HG03432 (cell line): ENCODE data around the gene SMYD3.

Experiments
- ATAC-seq: cut with Tn5 transposase; IDR thresholded peaks from one replicate; pipeline ENCODE4 v1.9.1; 2021; ENCODE audit warnings: mild to moderate bottlenecking, moderate library complexity; ENCODE audit not compliant: unreplicated experiment

The SMYD3 gene

DNA sequence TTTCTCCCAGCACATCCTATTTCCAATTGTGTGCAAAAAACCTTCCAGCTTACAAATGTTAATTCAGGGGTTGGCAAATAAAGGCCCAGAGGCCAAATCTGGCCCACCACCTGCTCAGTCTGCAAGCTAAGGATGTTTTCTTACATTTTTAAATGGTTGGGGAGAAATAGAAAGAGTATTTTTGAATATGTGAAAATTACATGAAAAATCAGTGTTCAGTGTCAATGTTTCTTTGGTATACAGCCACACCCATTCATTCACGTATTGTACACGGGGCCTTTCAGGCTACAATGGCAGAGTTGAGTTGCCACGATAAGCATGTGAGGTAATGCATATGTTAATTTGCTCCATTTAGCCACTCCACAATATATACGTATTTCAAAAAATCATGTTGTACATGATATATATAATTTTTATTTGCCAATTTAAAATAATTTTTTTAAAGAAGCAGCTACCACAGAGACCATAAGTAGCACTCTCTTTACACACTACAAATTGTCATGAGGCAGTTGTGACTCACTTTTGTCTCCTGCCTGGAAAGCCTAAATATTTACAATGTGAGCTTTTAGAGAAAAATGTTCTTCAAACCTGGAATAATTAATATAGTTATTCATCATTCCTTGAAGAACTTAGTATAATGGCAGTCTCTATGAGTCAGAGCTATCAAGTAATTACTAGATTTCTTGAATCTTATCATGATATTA lies 189.6 kb downstream of the SMYD3 start:
- ATAC-seq = no peak

DNA sequence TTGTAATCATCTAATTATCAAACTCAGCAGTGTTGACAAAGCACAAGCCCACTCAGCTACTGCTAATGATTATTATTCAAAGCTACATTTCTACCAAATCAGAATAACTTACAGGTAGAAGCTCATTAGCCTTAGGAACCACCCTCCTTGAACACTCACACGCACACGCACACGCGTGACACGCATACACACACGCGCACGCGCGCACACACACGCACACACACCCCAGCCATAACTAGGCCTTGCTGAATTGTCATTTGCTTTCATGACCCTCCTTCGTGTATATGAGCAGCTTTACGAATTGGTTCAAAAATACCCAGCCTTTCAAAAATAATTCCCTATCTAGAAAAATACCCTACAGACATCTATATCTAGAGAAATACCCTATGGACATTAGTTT lies 195.6 kb downstream of the SMYD3 start:
- no peak for ATAC-seq

GRCh38 chr1:246309247-246309884 lies 197.7 kb downstream of the SMYD3 start:
- no peak for ATAC-seq

DNA sequence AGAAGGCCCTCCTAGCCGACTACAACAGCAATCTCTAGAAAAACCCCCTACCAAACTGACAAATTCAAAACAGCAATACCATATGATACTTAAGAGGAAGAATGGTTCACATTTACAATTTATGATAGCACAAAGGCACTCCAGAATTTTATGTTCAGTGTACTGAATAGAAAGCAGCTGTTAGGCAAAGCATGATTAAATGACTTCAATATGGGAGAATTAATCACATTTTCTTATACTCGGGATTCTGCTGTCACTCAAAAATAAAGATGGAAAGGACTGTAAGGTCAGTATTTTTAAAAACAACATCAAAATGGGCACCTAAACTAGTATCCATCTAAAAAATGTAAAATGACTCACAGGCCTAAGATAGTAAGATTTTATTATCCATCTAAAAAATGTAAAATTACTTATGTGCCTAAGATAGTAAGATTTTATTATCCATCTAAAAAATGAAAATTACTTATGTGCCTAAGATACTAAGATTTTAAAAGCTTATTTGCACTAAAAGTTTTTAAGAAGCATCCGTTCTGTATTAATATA lies 198.5 kb downstream of the SMYD3 start:
- no peak for ATAC-seq

GRCh38 chr1:246306415-246307037 lies 200.6 kb downstream of the SMYD3 start:
- ATAC-seq = no peak

DNA sequence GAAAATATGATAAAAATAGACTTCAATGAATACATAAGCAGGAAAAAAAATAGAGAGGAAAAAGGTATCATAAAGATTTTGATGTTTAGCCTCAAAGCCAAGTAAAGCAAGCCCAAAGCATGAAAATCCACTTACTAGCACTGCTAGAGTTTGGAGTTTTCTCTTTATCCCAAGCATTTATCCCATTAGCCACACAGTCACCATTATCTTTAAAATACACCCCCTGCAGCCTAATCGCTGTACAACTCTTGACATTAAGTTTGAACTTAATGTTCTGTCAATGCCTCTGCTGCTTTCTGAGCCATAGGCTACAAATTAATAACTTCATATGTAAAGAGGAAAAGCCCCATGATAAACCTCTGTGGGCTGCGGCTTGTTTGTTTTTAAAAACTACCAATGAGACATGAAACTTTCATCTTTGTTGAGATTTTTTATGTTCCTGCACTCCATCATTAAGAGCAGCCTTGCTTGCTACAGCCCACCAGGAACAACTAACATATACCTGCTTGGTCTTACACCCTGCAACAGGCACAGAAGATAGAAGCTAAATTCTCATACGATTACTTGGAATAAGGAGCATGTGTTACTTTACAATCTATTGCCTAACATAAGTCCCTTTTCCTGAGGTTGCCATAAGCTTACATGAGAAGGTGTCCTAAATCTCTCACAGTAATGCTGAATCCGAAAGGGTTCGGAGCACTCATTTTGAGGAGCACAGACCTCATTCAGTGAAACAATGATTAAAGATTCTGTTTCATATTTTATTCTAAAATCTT lies 202.4 kb downstream of the SMYD3 start:
- ATAC-seq = no peak

DNA sequence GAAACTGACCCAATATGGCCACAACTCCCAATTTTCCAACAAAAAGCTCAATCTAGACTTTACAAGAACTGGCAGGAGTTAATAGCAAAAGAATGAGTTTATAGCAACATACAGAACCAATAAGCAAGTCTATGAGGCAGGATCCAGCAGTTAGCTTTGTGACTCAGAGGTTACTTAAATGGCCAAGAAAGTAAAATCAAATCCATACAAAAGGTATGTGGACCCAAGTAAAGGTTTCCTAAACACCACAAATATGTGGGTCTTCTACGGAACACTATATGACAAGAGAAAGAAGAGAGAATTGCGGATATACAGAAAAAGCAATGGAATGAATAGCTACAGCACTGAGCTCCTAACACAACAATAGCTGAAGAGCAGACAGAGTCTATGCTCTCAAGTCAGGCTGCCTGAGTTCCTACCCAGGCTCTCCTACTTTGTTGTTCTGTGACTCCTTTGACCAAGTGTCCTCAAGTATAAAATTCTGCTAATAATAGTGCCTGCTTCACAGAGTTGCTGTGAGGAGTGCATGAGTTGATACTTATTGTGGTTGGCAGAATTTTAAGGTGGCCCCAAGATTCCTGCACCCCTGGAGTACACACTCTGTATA lies 204.3 kb downstream of the SMYD3 start:
- ATAC-seq = no peak

DNA sequence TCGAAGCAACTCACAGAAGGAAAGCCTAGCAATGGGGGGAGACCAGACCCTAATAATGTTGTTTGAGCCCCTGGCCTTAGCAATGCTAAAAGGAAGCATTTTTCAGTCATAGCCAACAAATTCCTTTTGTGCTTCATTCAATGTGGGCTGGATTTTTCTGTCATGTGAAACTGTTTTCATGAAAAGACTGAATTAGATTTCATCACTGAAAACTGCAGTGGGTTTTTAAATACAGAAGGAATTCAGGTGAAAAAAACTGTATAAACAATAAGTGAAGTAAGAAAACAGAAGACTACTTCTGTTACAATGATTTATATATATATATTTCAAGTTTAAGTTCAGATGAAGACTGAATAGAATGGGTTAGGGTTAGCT lies 204.8 kb downstream of the SMYD3 start:
- ATAC-seq = no peak

- no peak for ATAC-seq
These were observed 205.4 kb downstream of the SMYD3 start for GRCh38 chr1:246301553-246302250.

DNA sequence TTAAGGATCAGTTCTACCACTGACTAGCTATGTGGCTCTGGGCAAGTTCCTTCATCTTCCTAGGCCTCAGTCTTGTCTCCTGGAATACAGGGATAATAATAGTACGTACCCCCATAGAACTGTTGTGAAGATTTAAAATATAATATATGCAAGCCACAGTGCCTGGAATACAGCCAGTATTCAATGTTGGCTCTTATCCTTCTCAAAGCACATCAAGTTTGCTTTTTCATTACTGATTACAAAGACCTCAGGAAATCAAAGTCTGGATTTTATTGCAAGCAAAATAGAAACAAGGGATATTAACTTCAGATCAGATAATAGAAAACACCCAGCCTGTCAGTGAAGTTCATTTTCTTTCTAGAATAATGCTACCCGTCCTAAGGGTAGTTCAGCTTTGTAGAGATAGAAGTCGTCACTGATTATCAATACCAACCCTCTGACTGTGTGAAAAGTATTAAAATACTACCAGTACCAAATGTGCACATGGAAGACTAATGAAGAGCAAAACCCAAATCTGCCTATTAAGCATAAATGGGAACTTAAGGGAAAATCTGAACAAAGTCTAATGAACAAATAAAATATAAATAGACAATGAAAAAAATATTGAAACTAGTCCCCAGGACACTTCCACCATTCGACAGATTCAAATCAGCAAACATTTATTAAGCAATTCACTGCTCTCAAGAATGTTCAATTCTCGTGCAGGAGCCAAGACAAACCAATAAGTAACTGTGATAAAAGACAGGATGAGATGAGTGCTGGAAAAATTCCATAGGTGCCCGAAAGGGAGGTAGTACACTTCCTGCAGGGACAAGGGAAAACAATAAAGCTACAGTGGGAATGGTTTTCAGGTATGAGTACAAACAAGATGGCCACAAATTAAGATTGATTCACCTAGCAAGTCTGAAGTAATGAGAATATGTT lies 206.2 kb downstream of the SMYD3 start:
- no peak for ATAC-seq

- ATAC-seq = no peak
These were observed 209.5 kb downstream of the SMYD3 start for GRCh38 chr1:246297279-246298265.

- no peak for ATAC-seq
These were observed 211.1 kb downstream of the SMYD3 start for GRCh38 chr1:246295968-246296367.

DNA sequence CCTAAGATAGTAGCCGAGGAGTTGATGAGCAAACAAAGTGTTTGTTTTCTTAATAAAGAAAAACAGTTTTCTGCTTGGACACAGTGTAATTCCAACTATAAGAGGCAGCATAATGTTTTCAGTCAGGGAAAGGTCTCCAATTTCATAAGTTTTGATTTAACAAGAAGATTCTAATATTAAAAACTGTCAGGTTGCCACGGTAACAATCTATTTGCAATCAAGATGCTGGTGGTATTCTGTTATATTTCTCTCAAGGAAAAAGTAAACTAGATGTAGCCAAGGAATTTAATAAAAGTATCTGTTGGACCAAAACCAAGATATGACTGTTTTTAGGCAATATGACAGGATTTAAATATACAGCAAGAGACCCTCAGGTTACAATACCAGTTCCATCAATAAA lies 211.7 kb downstream of the SMYD3 start:
- ATAC-seq = no peak

GRCh38 chr1:246294263-246294662 lies 212.8 kb downstream of the SMYD3 start:
- ATAC-seq = no peak

DNA sequence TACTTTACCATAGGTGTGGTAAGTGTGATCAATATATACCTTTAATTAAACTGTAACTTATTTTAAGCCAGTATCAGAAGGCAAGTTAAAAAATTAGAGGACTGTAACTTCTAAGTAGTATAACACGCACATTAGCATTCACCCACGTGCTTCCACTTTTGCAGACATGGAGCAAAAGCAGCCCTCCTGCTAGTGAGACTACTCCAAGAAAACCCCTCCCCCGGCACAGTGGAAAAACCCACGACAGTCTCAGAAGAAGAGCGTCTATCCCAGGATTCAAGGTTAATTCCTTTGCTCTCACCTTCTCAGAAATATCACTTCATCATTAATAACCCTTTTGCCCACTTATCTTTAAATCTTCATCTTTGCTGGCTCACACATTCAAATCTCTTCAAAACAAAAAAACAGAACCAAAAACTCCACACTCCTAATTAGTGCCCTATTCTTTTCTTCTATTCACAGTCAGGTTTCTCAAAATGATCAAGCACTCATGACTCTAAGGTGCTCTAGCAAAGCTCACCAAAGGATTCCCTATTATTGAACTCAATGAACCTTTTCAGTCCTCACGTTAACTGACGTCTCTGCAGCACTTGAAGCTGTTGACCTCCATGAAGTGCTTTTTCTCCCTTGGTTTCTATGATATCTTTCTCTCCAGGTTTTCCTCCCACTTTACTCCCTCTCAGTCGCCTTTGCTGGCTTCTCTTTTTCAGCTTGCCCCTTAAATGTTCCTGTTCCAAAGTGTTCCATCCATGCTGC lies 213.5 kb downstream of the SMYD3 start:
- no peak for ATAC-seq

DNA sequence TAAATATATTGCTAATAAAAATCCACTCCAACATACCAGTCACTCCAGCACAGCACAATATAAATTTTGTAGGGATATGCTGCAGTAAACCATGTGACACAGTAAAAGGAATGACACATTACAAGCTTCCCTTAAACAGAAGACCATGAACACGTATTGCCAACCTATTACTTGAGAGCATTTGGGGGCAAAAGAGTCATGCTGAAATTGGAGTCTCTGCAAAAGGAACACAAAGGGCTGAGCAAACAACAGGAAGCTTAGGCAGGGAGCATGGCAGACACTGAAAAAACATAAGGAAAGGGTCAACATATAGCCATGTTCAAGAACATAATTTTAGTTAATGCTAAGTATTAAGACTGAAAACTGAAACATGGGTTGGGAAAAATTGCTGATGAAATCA lies 214.5 kb downstream of the SMYD3 start:
- no peak for ATAC-seq

DNA sequence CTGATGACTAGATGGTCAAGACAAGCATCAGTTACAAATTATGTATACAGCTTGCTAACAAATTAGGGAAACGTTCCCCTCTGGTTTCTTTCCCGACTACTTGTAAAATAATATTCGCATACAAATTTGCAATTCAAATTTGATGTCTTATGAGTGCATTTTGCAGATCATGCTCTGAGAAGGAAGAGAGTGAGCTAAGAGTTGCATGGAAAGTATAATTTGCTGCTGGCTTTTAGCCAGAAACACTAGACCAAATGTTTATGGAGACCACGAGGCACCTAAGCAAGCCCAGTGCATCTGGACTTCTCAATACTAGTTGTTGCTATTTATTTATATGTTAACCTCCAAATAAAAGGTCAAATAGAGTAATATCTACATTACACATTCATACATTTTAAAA lies 216.0 kb downstream of the SMYD3 start:
- ATAC-seq = no peak
